Osteocyte (in vitro differentiated cells): ENCODE results near the gene IL1R1. TPM values are rescaled to one million over a fixed set of nuclear protein-coding genes. Genes with fewer than 3 reads are reported as not detected.

Experiments used
- DNase-seq: peaks from one replicate; pipeline ENCODE4 v3.0.0; 2021; ENCODE audit warnings: mixed read lengths; ENCODE audit not compliant: unreplicated experiment; ENCODE audit errors: extremely low spot score
- H3K27ac Mint-ChIP-seq: one replicate; pipeline ENCODE4 v1.8.0; 2021; ENCODE audit warnings: mild to moderate bottlenecking, mixed read lengths; ENCODE audit not compliant: unreplicated experiment
- H3K27me3 Mint-ChIP-seq: one replicate; pipeline ENCODE4 v1.8.0; 2021; ENCODE audit warnings: mixed read lengths; ENCODE audit not compliant: unreplicated experiment
- H3K36me3 Mint-ChIP-seq: one replicate; pipeline ENCODE4 v1.8.0; 2021; ENCODE audit warnings: mixed read lengths; ENCODE audit not compliant: unreplicated experiment
- H3K4me1 Mint-ChIP-seq: one replicate; pipeline ENCODE4 v1.8.0; 2021; ENCODE audit warnings: mixed read lengths; ENCODE audit not compliant: unreplicated experiment
- H3K4me3 Mint-ChIP-seq: one replicate; pipeline ENCODE4 v1.8.0; 2021; ENCODE audit warnings: mild to moderate bottlenecking, moderate library complexity, mixed read lengths; ENCODE audit not compliant: unreplicated experiment
- H3K9me3 Mint-ChIP-seq: one replicate; pipeline ENCODE4 v1.8.0; 2021; ENCODE audit warnings: mixed read lengths; ENCODE audit not compliant: unreplicated experiment
- total RNA-seq: library from RNA; stranded (reverse); gene quantifications from 2 replicates; pipeline ENCODE4 v1.2.1, GENCODE V29; 2021
- TF ChIP-seq, protein P1 (sequence below): fragments of 200-600 bp; sonication (generic); IDR thresholded peaks from 2 replicates; pipeline ENCODE4 v1.5.0; 2021; ENCODE audit warnings: antibody characterized with exemption, mild to moderate bottlenecking, moderate library complexity

IL1R1 gene
- total RNA-seq, 1 donor from 2014 or later = 59.8 TPM

DNA sequence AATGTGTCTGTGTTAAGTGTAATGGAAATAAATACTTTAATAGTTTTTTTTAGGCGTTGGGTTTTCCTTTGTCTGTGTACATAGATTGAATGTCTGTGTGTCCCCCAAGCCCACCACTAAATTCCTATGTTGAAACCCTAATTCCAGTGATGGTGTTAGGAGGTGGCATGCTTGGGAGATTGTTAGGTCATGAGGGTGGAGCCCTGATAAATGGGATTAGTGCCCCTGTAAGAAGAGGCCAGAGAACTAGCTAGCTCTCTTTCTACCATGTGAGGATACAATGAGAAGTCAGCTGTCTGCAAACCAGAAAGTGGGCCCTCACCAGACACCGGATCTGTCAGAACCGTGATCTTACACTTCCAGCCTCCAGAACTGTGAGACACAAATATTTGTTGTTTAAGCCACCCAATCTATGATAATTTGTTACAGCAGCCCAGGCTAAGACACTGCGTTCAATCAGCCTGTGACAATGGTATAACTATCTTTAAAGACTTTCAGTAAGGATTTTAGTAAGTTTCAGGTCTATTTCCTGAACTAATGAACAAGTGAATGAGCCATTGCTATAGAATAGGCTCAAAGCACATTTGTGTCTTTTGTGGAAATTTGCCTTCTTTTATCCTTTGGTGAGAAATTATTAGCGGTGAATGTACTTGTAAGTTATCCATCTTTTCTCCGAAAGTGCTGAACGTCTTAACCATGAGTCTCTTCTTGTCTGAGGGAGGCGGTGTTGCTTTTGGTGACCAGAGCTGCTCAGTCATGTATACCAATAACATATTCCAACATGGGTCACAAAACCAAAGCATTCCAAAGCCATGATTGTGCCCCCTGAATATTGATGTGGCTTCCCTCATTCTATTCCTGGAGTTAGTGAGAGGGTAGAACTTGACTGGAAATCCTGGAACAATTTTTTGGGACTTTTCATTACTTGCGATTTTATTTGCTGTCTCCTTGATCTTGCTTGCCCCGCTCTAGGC, 29.6 kb upstream of the IL1R1 start:
- no peak for DNase-seq

DNA sequence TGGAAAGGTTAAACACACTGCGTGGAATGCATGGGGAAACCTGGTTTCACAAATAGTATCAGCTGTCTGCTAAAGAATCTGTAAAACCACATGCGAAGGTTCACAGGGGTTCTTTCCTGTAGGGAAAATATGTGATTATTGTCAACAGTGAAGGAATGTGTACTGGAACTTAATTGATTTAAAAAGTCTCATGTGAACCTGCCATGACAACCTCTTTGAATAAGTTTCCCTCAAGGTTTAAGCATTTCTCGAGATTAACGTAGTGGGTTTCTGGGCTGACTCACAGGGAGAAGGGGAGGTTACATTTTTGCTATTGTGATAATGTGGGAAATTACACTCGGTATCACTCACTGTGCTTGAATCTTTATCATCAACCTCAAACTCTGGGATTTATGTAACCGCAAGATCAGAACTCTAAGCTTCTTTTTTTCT, 28.2 kb upstream of the IL1R1 start:
- no peak for DNase-seq
- TF ChIP-seq, protein P1, sequence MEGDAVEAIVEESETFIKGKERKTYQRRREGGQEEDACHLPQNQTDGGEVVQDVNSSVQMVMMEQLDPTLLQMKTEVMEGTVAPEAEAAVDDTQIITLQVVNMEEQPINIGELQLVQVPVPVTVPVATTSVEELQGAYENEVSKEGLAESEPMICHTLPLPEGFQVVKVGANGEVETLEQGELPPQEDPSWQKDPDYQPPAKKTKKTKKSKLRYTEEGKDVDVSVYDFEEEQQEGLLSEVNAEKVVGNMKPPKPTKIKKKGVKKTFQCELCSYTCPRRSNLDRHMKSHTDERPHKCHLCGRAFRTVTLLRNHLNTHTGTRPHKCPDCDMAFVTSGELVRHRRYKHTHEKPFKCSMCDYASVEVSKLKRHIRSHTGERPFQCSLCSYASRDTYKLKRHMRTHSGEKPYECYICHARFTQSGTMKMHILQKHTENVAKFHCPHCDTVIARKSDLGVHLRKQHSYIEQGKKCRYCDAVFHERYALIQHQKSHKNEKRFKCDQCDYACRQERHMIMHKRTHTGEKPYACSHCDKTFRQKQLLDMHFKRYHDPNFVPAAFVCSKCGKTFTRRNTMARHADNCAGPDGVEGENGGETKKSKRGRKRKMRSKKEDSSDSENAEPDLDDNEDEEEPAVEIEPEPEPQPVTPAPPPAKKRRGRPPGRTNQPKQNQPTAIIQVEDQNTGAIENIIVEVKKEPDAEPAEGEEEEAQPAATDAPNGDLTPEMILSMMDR = no peak
- Mint-ChIP-seq H3K36me3 (peaks cover 2% of the 10 kb centered on the region), H3K4me3 (no peak overlapping the region), H3K4me1 (peaks cover 64% of the 10 kb centered on the region), H3K27ac (peak overlapping the region; percentile 73), H3K9me3 (peaks cover 3% of the 10 kb centered on the region), H3K27me3 (no peaks in the 10 kb centered on the region)

More for the DNA sequence above, 29.6 kb upstream of the IL1R1 start:
- Mint-ChIP-seq H3K36me3 (peaks cover 3% of the 10 kb centered on the region), H3K27ac (peak overlapping the region; percentile 73), H3K4me1 (peaks cover 58% of the 10 kb centered on the region), H3K27me3 (no peaks in the 10 kb centered on the region), H3K4me3 (no peak overlapping the region), H3K9me3 (peaks cover 3% of the 10 kb centered on the region)
- TF ChIP-seq, protein P1 = no peak

DNA sequence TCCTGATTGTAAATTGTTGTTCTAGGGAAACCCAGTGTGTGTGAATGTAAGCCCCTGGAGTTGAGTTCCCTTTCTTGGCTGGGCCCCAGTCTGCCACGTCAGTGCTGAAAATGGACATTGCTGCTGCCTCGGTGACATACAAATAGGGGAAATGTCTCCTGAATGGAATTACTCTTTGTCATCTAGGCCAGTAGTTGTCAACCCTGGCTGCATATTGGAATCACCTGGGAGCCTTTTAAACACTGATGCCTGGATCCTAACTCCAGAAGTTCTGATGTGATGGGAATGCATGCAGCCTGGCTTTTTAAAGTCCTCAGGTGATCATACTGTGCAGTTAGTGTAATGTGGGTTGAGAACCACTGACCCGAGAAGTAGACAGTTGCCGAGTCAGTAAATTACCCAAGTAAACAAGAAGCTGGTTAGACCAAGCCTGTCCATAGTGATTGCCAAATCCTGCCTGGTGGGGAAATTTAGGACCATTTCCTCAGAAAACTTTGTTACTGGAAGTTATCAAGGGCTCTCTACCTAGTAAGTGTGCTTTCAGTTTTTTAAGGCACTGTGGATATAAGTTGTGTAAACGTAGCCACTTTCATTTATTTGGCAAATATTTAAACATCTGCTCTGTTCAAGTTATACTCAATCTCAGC, 27.6 kb upstream of the IL1R1 start:
- TF ChIP-seq, protein P1 = no peak
- no peak overlapping the region for H3K4me3 Mint-ChIP-seq
- H3K9me3 Mint-ChIP-seq = peaks cover 3% of the 10 kb centered on the region
- H3K27ac Mint-ChIP-seq = peak overlapping the region; percentile 73
- DNase-seq = no peak
- no peaks in the 10 kb centered on the region for H3K36me3 Mint-ChIP-seq
- H3K4me1 Mint-ChIP-seq = peaks cover 63% of the 10 kb centered on the region
- H3K27me3 Mint-ChIP-seq = no peaks in the 10 kb centered on the region

DNA sequence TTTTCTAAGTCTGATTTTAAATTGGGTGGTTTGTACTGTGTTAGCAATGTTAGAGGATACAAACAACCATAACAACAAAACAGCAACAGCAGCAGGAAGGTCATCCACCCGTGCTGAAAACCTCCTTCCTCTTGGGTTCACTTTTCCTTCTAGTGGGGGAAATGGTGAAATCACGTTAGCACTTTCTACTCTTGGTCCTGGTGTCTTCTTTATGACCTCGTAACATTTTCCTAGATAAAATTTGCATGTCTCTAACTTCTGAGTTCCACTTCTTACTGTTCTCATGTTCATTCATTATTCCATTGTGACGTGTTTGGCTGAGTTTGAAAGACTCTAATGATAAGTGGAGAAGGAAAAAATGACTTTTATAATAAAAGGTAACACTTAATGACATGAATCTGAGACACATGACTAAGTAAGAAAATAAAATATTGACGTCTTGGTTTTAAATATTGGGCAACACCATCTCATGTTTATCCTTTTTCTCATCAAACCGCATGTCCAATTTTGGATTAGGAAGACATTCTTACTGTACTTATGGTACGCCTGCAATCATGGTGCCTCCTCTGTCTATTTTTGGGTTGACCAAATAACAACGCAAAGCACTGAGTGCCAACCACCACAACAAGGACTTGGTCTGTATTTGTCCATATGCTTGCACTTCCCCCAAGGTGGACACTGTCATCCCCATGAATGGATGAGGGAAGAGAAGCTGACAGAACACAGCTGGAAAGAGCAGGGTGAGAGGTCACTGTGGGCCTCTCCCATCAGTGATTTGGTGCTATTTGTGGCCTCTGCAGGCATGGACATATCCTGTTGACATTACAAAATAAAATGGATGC, 25.7 kb upstream of the IL1R1 start:
- H3K27ac Mint-ChIP-seq = peak overlapping the region; percentile 57
- peaks cover 67% of the 10 kb centered on the region for H3K4me1 Mint-ChIP-seq
- no peaks in the 10 kb centered on the region for H3K27me3 Mint-ChIP-seq
- no peak for DNase-seq
- peaks cover 3% of the 10 kb centered on the region for H3K9me3 Mint-ChIP-seq
- no peak overlapping the region for H3K4me3 Mint-ChIP-seq
- TF ChIP-seq, protein P1 = no peak
- H3K36me3 Mint-ChIP-seq = peaks cover 2% of the 10 kb centered on the region
